Measurements from ENCODE around the gene FOXO3. TPM values are rescaled to one million over a fixed set of nuclear protein-coding genes. Genes with fewer than 3 reads are reported as not detected.

FOXO3 gene
- total and polyA plus RNA-seq, 2 of the 13 experiments (the other 11 are each of a cell fraction or from before 2014, with no cell fraction given) = 16.0 to 22.5 TPM

GRCh38 chr6:108594640-108595039 lies 33.9 kb downstream of the FOXO3 start:
- ChIA-PET POLR2A (no interaction called here), CTCF (ENCODE audit: low intra/inter-chr PET ratio, low total read pairs) (no interaction called here)
- H3K4me3 ChIP-seq (replicated peaks in 1 of 3; ENCODE audit: insufficient read depth in 1 of 3, low read depth in 2 of 3, low read length in 3 of 3) = no peak overlapping the region
- no peak overlapping the region for H3K4me2 ChIP-seq (ENCODE audit: low read depth, low read length)
- no peaks in the 10 kb centered on the region for H3K9me3 ChIP-seq (ENCODE audit: low read length)
- in situ Hi-C loops (cut with HindIII; ENCODE audit: extremely low pct_ligation_motif_present, low pct_unique_long_range_greater_than_20kb) (no loop called here), intact Hi-C loops (cut with micrococcal nuclease; ENCODE audit: unreplicated experiment) (no loop called here)
- H3K36me3 ChIP-seq (replicated peaks in 1 of 2; ENCODE audit: control insufficient read depth in 1 of 2, insufficient read depth in 2 of 2, low read length in 2 of 2) = peaks cover 0 to 22% of the 10 kb centered on the region in 2 experiments; a peak in 3 of 5 replicates
- no TSS peak for BruUV-seq (replicated peaks)
- WGBS (ENCODE audit: low lambda C conversion rate) = 73% methylated on average over 4 of the region's 4 CpGs
- FAIRE-seq = no peak
- no peak overlapping the region for H2AFZ ChIP-seq (ENCODE audit: low read length)
- DNase-seq (ENCODE audit: low spot score) = no peak
- no peak overlapping the region for H3K27ac ChIP-seq (ENCODE audit: extremely low read length, insufficient read depth, low read length)
- H3K27me3 ChIP-seq (ENCODE audit: control insufficient read depth in 1 of 2, insufficient read depth in 2 of 2, low read length in 2 of 2) = no peaks in the 10 kb centered on the region
- H3K4me1 ChIP-seq (ENCODE audit: insufficient read depth, low read length) = peaks cover 18% of the 10 kb centered on the region
- peaks cover 92% of the 10 kb centered on the region for H3K79me2 ChIP-seq (ENCODE audit: insufficient read depth, low read length)
- H4K20me1 ChIP-seq (ENCODE audit: insufficient read depth, low read length) = peaks cover 66% of the 10 kb centered on the region
- TF ChIP-seq JUN (CRISPR knock-in tag; IDR thresholded peaks at IDR 0.05) (no peak), IKZF5 (CRISPR knock-in tag; IDR thresholded peaks at IDR 0.05) (no peak), ZSCAN29 (CRISPR knock-in tag; conservative IDR thresholded peaks at IDR 0.05) (no peak), ZSCAN9 (CRISPR knock-in tag; IDR thresholded peaks at IDR 0.05; ENCODE audit: borderline replicate concordance) (no peak), ZFP62 (CRISPR knock-in tag; IDR thresholded peaks at IDR 0.05) (no peak), MIER2 (CRISPR knock-in tag; IDR thresholded peaks at IDR 0.05) (no peak), MLXIP (CRISPR knock-in tag; IDR thresholded peaks at IDR 0.05; ENCODE audit: borderline replicate concordance) (no peak)
- ATAC-seq = no peak
- H3K9ac ChIP-seq (ENCODE audit: insufficient read depth, low read depth, low read length) = no peak overlapping the region
